ENCODE data around the gene TNFRSF19.
"Not testable (repeated sequence)": the region's sequence is repeated elsewhere in the genome, so short reads cannot be mapped to it uniquely, and the experiment has no call there.

- TF ChIP-seq POLR2A, CTCF (IDR thresholded peaks at IDR 0.05): not testable (repeated sequence)
Observed at GRCh38 chr13:23677679-23678288, 107.6 kb downstream of the TNFRSF19 start.
